HepG2 (cell line): Measurements from ENCODE around the gene ST3GAL4. TPM values are rescaled to one million over a fixed set of nuclear protein-coding genes. Genes with fewer than 3 reads are reported as not detected.

Experiments
- ATAC-seq: fragments of 200-7000 bp; cut with Tn5 transposase; 3 replicates; pipeline ENCODE4 v1.9.1; 2020; ENCODE audit warnings: mild to moderate bottlenecking, moderate library complexity
- BruUV-seq: library from RNA; stranded (reverse); fragments of 400-500 nt; replicated peaks from 2 replicates; lab custom pipeline; 2021; lab: Mats Ljungman, UMichigan
- CTCF ChIA-PET: fragments of 300-600 bp; formaldehyde crosslinking; extraction: SDS; loops from one replicate; lab custom pipeline; 2021; ENCODE audit warnings: low total read pairs, inconsistent platforms, low intra/inter-chr PET ratio; lab: Yijun Ruan, JAX
- POLR2A ChIA-PET: fragments of 350-600 bp; sonication (Branson Sonifier 250); formaldehyde crosslinking; loops from one replicate; lab custom pipeline; 2020; ENCODE audit warnings: antibody characterized with exemption, inconsistent platforms; lab: Yijun Ruan, JAX
- DNase-seq: peaks from one replicate; pipeline ENCODE4 v3.0.0-alpha.2; 2015; ENCODE audit warnings: low spot score
- FAIRE-seq: peaks from 3 replicates; lab custom pipeline; 2011; peaks lifted over from hg19 to GRCh38; lab: Jason Lieb, UNC
- H2AFZ ChIP-seq: one replicate; pipeline ENCODE4 v1.6.1; 2011; ENCODE audit warnings: low read length, inconsistent platforms
- H3K27ac ChIP-seq: fragments of 300-600 bp; 3 replicates; pipeline ENCODE4 v1.8.0; 2011; ENCODE audit warnings: mixed run types, mild to moderate bottlenecking, mixed read lengths, low read length, inconsistent platforms; ENCODE audit not compliant: insufficient read depth; ENCODE audit errors: extremely low read length
- H3K27me3 ChIP-seq, 2 experiments: fragments of 200-600 bp in 1 of 2; 2 replicates in 1 of 2; 3 replicates in 1 of 2; pipeline versions ENCODE4 v1.6.0 to v1.8.0; 2011; ENCODE audit warnings: low read length in 2 of 2, mild to moderate bottlenecking in 2 of 2, moderate library complexity in 2 of 2, inconsistent platforms in 1 of 2; ENCODE audit not compliant: insufficient read depth in 2 of 2, control insufficient read depth in 1 of 2
- H3K36me3 ChIP-seq, 2 experiments: fragments of 200-600 bp in 1 of 2; replicated peaks in 1 of 2; 2 replicates in 1 of 2; 3 replicates in 1 of 2; pipeline versions ENCODE4 v1.5.1 to v1.8.0; 2011; ENCODE audit warnings: low read length in 2 of 2, inconsistent platforms in 1 of 2; ENCODE audit not compliant: insufficient read depth in 2 of 2, control insufficient read depth in 1 of 2
- H3K4me1 ChIP-seq: 2 replicates; pipeline ENCODE4 v1.5.1; 2012; ENCODE audit warnings: low read length, inconsistent platforms; ENCODE audit not compliant: insufficient read depth
- H3K4me2 ChIP-seq: 2 replicates; pipeline ENCODE4 v1.6.0; 2011; ENCODE audit warnings: low read depth, low read length, inconsistent platforms
- H3K4me3 ChIP-seq, 3 experiments: fragments of 200-600 bp in 1 of 3; sonication (generic), shearing (Covaris generic) in 1 of 3; replicated peaks in 1 of 3; 2 replicates each; pipeline ENCODE4 v1.5.1; 2011 to 2016; ENCODE audit warnings: low read length in 3 of 3, inconsistent platforms in 2 of 3, low read depth in 2 of 3, mild to moderate bottlenecking in 2 of 3, control low read depth in 1 of 3, mixed read lengths in 1 of 3; ENCODE audit not compliant: insufficient read depth in 1 of 3
- H3K79me2 ChIP-seq: one replicate; pipeline ENCODE4 v1.6.1; 2011; ENCODE audit warnings: low read length, inconsistent platforms; ENCODE audit not compliant: insufficient read depth
- H3K9ac ChIP-seq: 2 replicates; pipeline ENCODE4 v1.6.0; 2011; ENCODE audit warnings: mild to moderate bottlenecking, low read depth, low read length, inconsistent platforms; ENCODE audit not compliant: insufficient read depth
- H3K9me3 ChIP-seq: 2 replicates; pipeline ENCODE4 v1.5.1; 2012; ENCODE audit warnings: mild to moderate bottlenecking, low read length
- H4K20me1 ChIP-seq: 2 replicates; pipeline ENCODE4 v1.6.0; 2011; ENCODE audit warnings: inconsistent platforms, mild to moderate bottlenecking, low read length, moderate library complexity; ENCODE audit not compliant: insufficient read depth
- EEA1 ChIP-seq: sonication (generic); formaldehyde crosslinking; IDR thresholded peaks from 2 replicates; pipeline ENCODE4 v1.5.1; 2020; ENCODE audit warnings: mild to moderate bottlenecking, missing genetic modification reagents, borderline replicate concordance
- ELF1 ChIP-seq: sonication (generic); formaldehyde crosslinking; IDR thresholded peaks from 2 replicates; pipeline ENCODE4 v1.4.0; 2020; ENCODE audit warnings: missing genetic modification reagents
- PCBP1 ChIP-seq: fragments of 200-400 bp; formaldehyde crosslinking; IDR thresholded peaks from 2 replicates; pipeline ENCODE4 v1.6.1; 2017; ENCODE audit warnings: mild to moderate bottlenecking, low read depth, low read length, borderline replicate concordance
- ZFP41 ChIP-seq: sonication (generic); formaldehyde crosslinking; IDR thresholded peaks from 2 replicates; pipeline ENCODE4 v1.4.0; 2020; ENCODE audit warnings: mild to moderate bottlenecking, missing genetic modification reagents, borderline replicate concordance
- ZNF24 ChIP-seq: fragments of 450-650 bp; IDR thresholded peaks from 2 replicates; pipeline ENCODE4 v1.6.1; 2017; ENCODE audit warnings: antibody characterized with exemption, mild to moderate bottlenecking
- ZNF318 ChIP-seq: sonication (generic); formaldehyde crosslinking; IDR thresholded peaks from 2 replicates; pipeline ENCODE4 v1.4.0; 2020; ENCODE audit warnings: mild to moderate bottlenecking, missing genetic modification reagents
- ZNF569 ChIP-seq: sonication (generic); formaldehyde crosslinking; IDR thresholded peaks from 2 replicates; pipeline ENCODE4 v1.5.0; 2020; ENCODE audit warnings: mild to moderate bottlenecking, missing genetic modification reagents, moderate library complexity, borderline replicate concordance
- ZNF883 ChIP-seq: sonication (generic); formaldehyde crosslinking; IDR thresholded peaks from 2 replicates; pipeline ENCODE4 v1.5.1; 2020; ENCODE audit warnings: mild to moderate bottlenecking, missing genetic modification reagents; ENCODE audit errors: not compliant biosample characterization
- WGBS: methylation state at CpG from one replicate; pipeline ENCODE4 v1.1.6; 2017; ENCODE audit warnings: low lambda C conversion rate; 5-methylcytosine and 5-hydroxymethylcytosine counted together
- in situ Hi-C: cut with HindIII; loops from 2 replicates; pipeline ENCODE4 v1.10.0; 2017; ENCODE audit warnings: low pct_unique_long_range_greater_than_20kb; ENCODE audit not compliant: extremely low pct_ligation_motif_present
- intact Hi-C: fragments of 100-400 bp; cut with micrococcal nuclease; formaldehyde crosslinking; loops from one replicate; pipeline ENCODE4 v1.10.0; 2022; ENCODE audit not compliant: unreplicated experiment
- polyA plus RNA-seq, 8 experiments: library from polyadenylated mRNA; depleted of rRNA in 3 of 8; stranded (reverse) in 7 of 8; unstranded in 1 of 8; fragments of >200 nt; fragmentation: Illumina TruSeq in 4 of 8; extraction: Trizol in 4 of 8; gene quantifications; 2 replicates each; pipeline versions ENCODE4 v1.2.1 to v1.2.3, GENCODE V29; 2011 to 2016; ENCODE audit warnings: low read depth in 4 of 8, missing spikeins in 1 of 8, mixed read lengths in 1 of 8; ENCODE audit not compliant: insufficient read depth in 1 of 8
- total RNA-seq, 5 experiments: library from RNA; depleted of rRNA; stranded (reverse); fragments of >200 nt; fragmentation: Illumina TruSeq; extraction: Trizol; gene quantifications; 2 replicates each; pipeline ENCODE4 v1.2.3, GENCODE V29; 2016; ENCODE audit warnings: low read depth in 1 of 5
- TF ChIP-seq, protein P1 (sequence below): sonication (generic); formaldehyde crosslinking; IDR thresholded peaks from 2 replicates; pipeline ENCODE4 v1.4.0; 2020; ENCODE audit warnings: missing genetic modification reagents, borderline replicate concordance

ST3GAL4 gene
- total and polyA plus RNA-seq, 2 of the 13 experiments (the other 11 are each of a cell fraction or from before 2014, with no cell fraction given): 9.1 to 13.3 TPM

DNA sequence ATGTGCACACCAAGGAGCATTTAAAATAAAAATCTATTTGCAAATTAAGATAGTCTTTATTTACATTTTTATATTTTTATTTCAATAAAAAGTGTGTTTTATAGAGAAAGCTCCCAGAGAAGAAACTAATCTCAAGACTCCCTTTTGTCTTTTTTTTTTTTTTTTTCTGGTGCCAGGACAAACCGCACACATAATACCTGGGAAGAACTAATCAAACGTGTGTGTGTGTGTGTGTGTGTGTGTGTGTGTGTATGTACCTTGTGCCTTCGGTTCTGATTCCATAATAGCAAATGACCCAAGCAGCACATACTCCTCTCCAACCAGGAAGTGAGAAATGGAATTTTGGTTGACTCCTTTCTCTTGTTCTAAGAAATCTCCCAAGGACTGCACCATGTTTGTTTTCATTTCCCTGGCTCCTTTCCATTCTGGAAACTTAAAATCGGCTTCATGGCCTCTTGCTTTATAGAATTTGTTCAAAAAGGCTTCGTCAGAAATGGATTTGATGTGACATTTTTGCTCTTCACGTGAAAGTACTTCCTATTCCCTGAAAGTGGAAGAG lies 65.3 kb downstream of the ST3GAL4 start:
- TF ChIP-seq, protein P1, sequence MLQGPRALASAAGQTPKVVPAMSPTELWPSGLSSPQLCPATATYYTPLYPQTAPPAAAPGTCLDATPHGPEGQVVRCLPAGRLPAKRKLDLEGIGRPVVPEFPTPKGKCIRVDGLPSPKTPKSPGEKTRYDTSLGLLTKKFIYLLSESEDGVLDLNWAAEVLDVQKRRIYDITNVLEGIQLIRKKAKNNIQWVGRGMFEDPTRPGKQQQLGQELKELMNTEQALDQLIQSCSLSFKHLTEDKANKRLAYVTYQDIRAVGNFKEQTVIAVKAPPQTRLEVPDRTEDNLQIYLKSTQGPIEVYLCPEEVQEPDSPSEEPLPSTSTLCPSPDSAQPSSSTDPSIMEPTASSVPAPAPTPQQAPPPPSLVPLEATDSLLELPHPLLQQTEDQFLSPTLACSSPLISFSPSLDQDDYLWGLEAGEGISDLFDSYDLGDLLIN: no peak
- no peak for TF ChIP-seq ZNF569 (CRISPR knock-in tag)
- TF ChIP-seq EEA1: no peak
- TF ChIP-seq ZNF883 (CRISPR knock-in tag): no peak
- no peak for TF ChIP-seq ZNF24
- TF ChIP-seq ZFP41 (CRISPR knock-in tag): no peak
- TF ChIP-seq ZNF318 (CRISPR knock-in tag): no peak
- no peak for TF ChIP-seq PCBP1
- TF ChIP-seq ELF1: no peak
- TF ChIP-seq, all 625 proteins: peak for 0
- POLR2A ChIA-PET: no interaction called here
- in situ Hi-C loops (no loop called here), intact Hi-C loops (no loop called here)
- no peaks in the 10 kb centered on the region for H3K27me3 ChIP-seq
- H3K9me3 ChIP-seq: no peaks in the 10 kb centered on the region
- H3K4me3 ChIP-seq: no peak overlapping the region
- no peak overlapping the region for H2AFZ ChIP-seq
- no peak overlapping the region for H3K27ac ChIP-seq
- CTCF ChIA-PET: no interaction called here
- peaks cover 0 to 4% of the 10 kb centered on the region in 2 experiments; a peak in 1 of 5 replicates for H3K36me3 ChIP-seq
- DNase-seq (no peak), FAIRE-seq (no peak), ATAC-seq (no peak)
- no TSS peak for BruUV-seq
- no peak overlapping the region for H3K9ac ChIP-seq
- WGBS: 89% methylated on average over 6 of the region's 6 CpGs
- H3K79me2 ChIP-seq: no peaks in the 10 kb centered on the region
- H3K4me2 ChIP-seq: no peak overlapping the region
- peaks cover 19% of the 10 kb centered on the region for H3K4me1 ChIP-seq
- H4K20me1 ChIP-seq: no peaks in the 10 kb centered on the region
